Stimulated activated CD4-positive, alpha-beta T cell treated with anti-CD3 and anti-CD28 coated beads, TNF-alpha, amount 100 ng/mL, for 1 hour (primary cell): ENCODE measurements around the gene GLCE.
"Not testable (repeated sequence)": the region's sequence is repeated elsewhere in the genome, so short reads cannot be mapped to it uniquely, and the experiment has no call there.

Experiments used
- DNase-seq, 3 donors: peaks; one replicate each; pipeline ENCODE4 v3.0.0-alpha.2; 2020; ENCODE audit warnings: low read depth in 3 of 3, low spot score in 1 of 3

The GLCE gene

DNA sequence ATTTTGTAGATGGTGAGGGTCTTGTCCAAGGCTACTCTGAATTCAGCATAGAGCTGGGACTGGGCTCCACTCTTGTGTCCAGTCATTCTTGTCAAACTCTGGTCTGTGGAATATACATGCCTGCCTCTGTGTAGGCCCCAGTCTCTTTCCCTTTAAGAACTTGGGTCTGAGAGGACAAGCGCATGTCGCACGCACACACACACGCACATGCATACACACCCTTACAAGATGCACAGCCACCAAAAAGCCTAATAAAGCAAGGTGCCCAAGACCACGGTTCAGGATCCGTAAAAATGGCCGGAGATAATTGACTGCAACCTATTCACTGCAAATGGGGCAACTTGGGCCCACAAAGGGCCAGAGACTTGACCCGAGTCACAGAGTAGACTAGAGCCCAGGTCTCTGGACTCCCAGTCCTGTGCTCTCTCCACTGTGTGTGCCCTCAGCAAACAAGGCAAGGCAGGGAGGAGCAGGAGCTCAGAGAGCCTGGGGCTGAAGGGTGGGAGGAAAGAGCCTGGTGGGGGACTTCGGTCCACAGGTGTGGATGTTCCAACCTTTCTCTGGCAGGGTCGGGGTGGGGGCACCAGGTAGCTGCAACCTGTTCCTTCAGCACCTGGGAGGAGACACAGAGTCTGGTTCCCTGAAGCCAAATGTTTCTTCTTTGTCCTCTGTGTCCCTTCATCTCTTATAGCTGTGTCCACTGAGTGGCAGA lies 137.4 kb downstream of the GLCE start:
- no peak for DNase-seq

DNA sequence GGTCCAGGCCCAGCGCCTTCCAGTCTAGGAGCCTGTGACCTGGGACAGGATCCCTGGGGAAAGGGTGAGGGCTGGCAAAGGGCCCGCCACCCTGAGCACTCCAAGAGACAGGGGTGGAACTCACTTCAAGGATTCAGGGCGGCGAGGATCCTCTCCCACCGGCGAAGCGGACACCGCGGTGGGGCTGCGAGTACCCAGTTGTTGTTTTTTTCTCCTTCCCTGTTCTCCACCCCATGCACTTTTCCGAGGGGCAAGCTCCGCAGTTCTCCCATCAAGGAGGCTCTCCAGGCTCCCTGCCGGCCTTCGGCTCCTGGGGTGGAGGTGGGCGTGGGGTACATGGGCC lies 137.9 kb downstream of the GLCE start:
- DNase-seq, result no peak

DNA sequence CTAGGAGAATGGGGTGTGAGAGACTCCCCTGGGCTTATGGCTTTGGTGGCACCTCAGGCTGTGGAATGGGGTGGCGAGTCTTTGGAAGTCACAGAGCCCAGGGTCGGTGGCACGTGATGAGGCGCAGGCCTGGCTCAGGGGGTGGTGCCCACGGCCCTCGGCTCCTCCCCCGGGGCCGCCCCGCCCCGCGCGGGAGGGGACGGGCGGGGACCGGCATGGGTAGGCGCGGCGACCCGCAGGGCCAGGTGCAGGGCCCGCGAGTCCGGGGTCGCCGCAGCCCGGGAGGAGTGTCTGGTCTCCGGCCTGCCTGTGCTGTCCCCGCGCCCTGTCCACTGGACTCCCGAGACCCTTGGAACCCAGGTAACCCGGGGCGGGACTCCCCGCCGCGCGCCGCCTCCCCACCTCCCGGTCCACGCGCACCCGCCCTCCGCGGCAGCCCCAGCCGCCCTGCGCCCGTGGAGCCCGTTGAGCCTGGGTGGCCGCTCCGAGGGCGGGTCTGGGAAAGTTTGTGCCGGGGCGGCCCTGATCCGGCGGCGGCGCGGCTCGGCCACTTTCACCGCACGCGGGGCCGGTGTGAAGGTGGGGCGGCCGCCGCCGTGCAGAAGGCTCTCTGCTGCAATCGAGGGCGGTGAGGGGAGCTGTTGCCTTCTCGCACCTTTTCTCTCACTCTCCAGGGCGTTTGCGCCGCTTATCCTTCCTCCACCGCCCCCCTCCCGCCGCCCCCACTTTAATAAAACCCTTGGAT lies 138.4 kb downstream of the GLCE start, which contains the start of gene PAQR5:
Gene PAQR5 (plus strand): TSS at position 216 of the 745 bp plus-strand sequence. CDS start 61,169 bp downstream, outside the sequence.
- DNase-seq, result peak in 1 of 3 donors; percentile 14

DNA sequence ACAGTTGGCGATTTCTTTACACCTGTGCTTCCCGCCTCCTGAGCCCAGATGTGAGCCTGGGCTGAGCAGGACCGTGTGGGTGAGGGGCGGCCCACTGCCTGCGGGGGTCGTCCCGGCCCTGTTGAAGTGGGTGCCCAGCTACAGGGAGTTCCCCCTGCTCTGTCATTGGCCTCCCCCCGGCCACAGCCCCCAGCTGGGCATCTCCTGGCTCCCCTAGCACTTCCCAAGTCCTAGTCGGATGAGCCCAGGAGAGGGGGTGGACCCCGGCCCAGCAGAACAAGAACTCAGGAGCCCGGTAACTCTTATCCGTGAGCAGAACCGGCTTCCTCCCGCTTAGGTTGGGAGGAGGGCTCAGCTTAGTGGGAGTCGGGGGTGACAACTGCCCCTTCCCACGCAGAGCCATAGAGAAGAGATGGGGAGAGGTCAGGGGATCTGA lies 139.0 kb downstream of the GLCE start:
- no peak for DNase-seq

DNA sequence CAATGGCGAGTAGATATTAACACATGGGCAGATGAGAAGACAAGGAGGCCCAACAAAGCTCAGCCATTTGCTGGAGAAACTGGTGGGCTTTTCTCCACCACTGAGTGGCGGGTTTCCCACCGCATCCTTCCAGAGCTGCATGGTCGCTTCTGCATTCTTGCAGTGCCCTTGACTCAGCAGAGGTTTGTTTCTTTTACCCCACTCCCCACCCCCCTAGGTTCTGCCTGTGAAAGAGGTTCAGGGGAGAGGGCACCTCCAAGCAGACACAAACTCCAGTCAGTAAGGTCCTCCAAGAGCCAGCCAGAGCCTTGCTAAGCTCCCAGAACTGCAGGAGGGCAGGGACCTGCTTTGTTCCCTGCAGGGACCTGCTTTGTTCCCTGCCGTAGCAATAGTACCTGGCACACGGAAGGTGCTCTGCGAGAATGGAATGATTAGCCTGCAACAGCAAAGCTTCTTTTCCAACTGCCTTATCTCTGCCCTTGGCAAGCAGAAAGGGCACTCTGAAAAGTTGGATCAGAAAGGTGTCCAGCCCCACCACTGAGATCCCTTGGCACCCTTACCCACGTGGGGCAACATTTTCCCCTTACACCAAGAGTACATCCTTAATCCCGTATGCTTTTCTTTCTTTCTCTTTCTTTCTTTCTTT lies 139.6 kb downstream of the GLCE start:
- no peak for DNase-seq

DNA sequence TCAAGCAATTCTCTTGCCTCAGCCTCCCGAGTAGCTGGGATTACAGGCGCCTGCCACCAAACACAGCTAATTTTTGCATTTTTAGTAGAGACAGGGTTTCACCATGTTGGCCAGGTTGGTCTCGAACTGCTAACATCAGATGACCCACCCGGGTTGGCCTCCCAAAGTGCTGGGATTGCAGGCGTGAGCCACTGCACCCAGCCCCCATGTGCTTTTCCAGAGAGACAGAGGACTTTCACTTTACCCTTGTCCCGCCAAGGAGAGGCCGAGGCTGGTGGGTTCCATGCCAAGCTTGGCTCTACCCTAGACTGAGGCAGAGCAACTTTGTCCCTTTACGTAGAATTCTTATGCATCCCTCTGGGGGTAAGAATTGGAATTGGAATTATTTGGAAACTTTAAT lies 140.7 kb downstream of the GLCE start:
- DNase-seq, result not testable (repeated sequence)

DNA sequence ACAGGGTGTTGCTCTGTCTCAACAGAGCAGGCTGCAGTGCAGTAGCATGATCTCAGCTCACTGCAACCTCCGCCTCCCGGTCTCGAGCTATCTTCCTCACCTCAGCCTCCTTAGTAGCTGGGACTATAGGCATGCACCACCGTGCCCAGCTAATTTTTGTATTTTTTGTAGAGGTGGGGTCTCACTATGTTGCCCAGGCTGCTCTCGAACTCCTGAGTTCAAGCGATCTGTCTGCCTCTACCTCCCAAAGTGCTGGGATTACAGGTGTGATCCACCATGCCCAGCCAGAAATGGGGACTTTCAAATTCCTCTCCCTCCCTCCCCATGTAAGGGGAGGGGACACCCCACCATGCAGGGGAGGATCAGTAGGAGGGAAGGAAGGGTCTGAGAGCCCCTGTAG lies 141.7 kb downstream of the GLCE start:
- not testable (repeated sequence) for DNase-seq

DNA sequence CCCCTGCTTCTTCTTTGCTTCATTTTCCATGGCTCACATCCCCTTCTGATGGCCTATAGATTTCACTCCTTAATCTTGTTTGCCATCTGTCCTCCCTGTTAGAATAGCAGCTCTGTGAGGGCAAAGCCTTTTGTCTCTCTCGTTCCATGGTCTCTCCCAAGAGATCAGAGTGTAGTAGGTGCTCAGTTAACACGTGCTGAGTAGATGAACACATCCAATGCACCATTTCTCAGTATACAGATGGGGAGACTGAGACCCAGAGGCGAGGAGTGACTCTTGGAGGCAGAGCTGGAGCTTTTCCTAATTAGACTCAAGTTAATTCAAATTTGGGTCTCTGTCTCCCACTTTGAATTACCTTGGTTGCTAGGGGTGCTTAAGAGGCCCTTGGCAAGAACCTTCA lies 142.5 kb downstream of the GLCE start:
- no peak for DNase-seq

DNA sequence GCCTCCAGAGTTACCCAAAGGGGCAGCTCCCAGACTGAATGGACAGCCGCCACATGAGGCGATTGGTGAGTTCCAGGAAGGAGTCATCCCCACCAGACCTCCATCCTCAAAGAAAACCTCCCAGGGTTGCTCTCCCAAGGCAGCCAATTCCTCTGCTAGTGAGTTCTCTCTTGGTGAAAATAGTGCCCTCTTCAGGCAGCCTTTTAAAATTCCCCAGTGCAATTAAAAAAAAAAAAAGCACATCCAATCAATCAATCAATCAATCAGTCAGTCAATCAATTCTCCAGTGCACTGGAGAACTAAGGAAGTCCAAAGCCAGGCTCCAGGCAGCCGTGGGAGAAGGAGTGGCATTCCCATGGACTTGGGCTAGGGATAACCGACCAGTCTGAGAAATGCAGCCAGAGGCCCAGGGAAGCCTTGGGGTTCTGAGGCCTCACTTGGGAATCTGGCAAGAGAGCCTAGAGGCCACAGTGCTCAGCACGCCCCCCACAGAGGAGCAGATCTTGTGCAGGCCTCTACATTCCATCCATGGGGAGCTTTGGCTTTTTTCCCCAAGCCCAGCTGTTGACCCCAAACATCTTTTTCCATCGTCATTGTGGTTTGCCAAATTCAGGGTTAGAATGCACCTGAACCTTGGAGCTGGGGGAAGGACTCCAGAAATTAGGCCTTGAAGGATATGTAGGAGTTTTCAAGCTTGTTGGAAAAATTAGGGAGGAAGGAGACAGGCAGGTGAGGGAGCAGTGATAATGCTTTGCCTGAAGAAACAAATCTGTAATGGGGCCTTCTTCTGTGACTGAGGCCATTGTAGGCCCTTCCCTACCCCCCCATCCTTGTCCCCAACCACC lies 143.1 kb downstream of the GLCE start:
- no peak for DNase-seq

DNA sequence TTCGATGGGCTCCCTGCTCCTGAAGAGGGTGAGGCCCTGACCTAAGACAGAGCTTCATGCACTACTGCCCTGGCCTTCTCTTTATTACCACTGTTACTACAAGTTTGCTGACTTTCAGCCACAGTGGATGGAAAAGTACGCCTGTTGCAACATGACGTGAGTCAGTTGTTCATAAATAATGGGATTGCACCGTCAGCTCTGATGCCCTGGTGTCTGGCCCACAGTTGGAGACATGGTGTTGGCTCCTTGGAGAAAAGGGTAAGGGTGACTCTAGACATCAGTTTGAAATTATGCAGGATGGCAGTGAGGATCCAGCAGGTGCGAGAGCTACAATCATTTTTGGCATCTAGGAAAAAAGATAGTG lies 143.7 kb downstream of the GLCE start:
- no peak for DNase-seq

DNA sequence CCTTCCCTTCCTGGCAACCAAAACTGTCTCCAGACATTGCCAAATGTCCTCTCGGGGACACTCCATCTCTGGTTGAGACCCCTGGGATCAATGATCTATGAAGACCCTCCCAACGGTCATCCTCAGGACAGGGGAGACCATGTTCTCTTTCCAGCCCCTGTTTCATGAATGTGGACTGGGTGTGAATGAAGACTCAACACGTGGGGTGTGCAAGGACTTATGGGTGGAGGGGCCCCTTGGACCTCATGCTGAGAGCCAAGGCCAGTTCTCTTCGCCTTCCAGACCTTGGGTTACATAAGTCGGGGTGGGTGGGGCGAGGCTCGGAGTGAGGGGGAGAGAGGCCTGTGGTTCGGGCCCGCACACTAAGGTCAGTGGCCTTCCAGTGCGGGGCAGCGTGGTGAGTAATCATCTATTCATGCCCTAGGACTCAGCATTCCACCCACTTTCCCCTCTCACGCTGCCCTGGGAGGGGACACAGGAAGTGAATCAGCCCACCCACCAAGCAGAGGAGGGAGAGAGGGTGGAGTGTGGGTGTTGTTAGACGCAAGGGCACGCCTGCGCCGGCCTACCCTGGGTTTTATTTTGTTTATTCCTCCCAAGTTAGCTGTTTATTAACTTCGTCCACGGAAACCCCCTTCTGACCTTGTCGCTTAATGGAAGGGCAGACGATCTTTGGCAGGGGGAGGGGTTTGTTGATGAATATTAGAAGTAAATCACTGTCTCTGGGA lies 144.9 kb downstream of the GLCE start:
- DNase-seq, result no peak

DNA sequence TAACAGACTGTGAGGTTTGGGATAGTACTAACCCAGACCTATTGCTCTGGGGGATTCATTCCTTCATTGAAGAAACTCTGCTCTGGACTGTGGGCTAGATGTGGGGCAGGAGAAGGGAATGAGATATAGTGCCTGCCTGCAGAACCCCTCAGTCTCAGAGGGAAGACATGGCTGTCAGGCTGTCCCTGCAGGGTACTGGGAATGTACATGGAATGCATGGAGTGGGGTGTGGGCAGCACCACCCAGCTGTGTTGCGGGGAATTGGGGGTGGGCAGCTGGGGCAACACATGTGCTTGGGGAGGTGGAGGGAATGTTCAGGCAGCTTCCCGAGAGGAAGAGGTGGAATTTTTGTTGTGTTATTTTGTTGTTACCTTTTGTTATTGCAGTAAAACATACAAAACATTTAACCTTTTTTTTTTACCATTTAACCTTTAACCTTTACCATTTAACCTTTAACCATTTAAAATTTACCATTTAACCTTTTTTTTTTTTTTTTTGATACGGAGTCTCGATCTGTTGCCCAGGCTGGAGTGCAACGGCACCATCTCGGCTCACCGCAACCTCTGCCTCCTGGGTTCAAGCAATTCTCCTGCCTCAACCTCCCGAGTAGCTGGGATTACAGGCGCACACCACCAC lies 145.6 kb downstream of the GLCE start:
- no peak for DNase-seq

DNA sequence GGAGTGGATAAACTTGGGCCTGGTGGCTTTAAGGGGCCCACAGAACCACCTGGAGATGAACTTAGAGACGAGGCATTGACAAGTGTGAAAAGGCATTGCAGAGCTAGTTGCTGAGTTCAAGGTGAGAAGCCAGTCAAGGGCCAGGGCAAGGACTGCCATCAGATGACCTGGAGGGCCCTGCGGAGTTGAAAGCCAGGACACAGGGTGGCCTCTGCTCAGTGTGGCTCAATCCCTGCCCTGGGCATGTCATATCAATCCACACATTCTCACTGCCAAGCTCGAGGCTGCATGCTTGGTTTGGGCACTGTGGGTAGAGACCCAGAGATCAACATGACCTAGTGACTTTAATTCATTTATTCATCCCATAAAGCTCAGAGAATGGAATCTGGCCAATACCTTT lies 147.5 kb downstream of the GLCE start:
- DNase-seq, result no peak

DNA sequence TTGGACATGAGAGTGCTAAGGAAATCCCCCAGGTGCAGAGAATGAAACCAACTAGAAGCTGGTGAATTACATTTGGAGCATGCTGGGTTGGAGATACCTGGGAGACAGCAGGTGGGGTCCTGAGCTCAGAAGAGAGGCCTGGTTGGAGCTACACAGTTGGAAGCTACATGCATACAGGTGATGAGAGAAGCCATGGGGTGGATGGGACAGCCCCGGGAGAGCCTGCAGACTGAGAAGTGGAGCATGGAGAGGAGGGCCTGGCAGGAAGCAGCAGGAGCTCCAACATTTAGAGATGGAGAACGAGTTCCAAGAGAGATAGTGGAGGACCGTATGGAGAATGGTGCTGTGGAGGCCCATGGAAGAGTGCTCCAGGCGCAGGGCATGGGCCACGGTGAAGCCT lies 148.5 kb downstream of the GLCE start:
- no peak for DNase-seq

DNA sequence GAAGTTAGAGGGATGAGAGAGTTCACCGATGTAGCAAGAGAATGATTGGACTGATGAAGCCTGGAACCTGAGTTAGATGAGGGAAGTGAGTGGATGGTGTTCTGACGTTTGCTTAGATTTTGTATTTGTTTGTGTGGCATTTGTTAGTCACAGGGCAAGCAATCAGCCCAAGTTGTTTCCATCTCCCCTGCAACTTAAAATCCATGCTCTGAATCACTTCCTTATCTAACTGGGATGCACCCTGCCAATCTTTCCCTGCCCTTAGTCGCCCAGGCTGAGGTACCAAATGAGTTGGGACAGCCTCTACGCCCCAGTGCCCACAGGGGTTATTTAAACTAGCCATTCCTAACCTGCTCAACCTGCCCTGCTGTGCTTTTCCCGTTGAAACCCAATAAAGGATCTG lies 150.9 kb downstream of the GLCE start:
- DNase-seq, result no peak

DNA sequence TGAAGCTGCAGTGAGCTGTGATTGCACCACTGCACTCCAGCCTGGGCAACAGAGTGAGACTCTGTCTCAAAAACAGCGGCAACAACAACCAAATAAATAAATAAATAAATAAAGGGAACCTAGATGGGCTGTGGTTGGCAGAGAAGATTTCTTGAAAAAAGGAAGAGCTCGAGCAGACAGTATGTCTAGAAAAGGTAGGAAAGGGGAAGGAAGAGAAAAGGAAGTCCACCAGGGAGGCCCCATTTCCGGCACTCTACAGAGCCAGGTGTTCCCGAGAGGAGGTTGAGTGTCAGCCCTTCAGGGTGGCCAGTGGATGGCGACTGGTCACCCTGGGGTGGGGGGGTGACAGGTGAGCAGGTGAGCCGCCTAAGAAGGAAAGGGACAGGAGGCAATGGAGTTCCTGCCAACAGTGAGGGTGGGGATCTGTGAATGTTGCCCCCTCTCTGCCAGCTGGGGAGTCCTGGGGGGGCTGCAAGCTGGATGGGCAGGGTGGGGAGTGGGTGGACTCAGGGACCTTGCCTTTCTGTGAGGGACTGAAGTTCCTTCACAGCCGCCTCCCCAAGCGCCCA lies 153.1 kb downstream of the GLCE start:
- DNase-seq, result no peak

DNA sequence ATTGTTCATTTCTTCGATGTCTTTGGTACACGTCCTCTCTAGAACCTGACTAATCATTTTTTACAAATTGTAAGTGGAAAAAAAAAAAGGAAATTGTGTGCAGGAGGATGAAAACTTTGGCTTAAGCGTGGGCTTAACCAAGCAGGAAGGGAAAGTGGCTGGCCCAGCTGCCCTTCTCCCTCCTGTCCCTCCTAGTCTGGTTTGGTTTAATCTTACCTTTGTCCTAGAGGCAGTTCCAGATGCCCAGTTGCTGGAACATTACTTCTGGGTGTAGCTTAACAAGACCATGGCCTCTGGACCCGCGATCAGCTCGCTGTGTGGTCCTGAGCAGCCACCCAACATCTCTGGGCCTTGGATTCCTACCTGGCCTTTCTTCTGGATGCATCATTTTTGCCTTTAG lies 153.7 kb downstream of the GLCE start:
- no peak for DNase-seq

DNA sequence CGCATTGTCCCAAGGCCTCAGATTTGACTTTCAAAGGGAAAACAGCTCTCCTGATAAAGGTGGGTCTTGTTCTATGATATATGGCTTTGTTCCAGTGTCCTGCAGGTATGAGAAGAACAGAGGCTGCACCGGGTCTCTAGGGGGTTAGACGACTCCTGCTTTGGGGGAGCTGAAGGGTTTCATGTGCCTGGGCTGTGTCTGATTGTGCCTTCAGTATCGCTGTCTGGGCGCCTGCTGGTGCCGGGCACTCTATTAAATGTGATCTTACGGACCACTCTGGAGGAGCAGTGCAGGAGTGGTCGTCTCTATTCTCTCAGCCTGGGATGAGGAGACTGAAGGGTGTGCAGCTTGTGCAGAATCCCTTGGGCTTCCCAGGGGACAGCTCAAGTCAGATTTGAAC lies 154.3 kb downstream of the GLCE start:
- DNase-seq, result no peak

DNA sequence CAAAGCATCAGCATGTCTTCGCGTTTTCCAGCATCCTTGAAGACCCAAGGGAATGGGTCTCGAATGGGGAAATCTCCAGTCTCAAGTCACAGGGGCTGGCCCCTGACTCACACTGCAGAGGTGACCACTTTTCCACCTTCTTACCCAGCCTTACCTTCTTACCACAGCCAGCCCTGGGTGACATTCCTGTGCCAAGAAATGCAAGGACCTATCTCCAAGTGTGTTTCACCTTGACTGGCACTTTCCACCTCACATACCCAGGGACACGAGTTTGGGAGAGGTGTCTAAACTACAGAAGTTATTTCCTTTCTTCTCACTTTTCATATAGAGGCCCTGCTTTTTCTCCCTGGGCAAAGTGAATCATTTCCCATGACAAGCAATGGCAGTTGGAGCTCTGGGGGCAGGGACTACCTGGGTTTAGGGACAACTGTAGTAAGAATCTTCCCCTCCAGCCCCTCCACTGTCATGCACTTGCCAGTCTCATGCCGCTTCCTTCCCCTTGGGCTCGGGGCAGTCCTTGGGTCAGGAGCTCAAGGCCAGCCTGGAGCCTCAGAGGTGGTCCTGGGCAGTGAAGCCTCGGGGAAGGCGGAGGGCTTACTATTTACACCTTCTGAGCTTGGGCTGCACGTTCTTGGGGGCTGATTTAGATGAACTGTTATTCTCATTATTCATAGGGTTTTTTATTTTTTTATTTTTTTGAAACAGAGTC lies 155.1 kb downstream of the GLCE start:
- DNase-seq, result no peak
